Loucy (cell line): ENCODE results near the gene ANXA3.

Source experiments
- EZH2phosphoT487 ChIP-seq: fragments of 200-600 bp; IDR thresholded peaks from 2 replicates; pipeline ENCODE4 v1.6.1; 2018; ENCODE audit warnings: antibody characterized with exemption, mild to moderate bottlenecking, moderate library complexity, borderline replicate concordance
- TF ChIP-seq, protein P1 (sequence below): fragments of 200-600 bp; sonication (generic); conservative IDR thresholded peaks from 2 replicates; pipeline ENCODE4 v1.5.1; 2014; ENCODE audit warnings: mild to moderate bottlenecking, antibody characterized with exemption, low read length

DNA sequence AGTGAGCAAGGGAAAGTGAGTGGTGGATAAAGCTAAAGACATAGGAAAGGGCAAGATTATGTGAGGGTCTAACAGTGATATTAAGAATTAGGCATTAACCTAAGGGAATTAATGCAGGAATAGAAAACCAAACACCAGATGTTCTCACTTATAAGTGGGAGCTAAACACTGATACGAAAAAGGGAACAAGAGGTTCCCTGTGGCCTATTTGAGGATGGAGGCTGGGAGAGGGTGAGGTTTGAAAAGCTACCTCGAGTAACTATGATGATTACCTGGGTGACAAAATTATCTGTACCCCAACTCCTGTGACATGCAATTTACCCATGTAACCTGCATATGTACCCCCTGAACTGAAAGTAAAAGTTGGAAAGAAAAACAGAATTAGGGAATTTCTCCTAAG lies 79.0 kb downstream of the ANXA3 start:
- TF ChIP-seq, protein P1, sequence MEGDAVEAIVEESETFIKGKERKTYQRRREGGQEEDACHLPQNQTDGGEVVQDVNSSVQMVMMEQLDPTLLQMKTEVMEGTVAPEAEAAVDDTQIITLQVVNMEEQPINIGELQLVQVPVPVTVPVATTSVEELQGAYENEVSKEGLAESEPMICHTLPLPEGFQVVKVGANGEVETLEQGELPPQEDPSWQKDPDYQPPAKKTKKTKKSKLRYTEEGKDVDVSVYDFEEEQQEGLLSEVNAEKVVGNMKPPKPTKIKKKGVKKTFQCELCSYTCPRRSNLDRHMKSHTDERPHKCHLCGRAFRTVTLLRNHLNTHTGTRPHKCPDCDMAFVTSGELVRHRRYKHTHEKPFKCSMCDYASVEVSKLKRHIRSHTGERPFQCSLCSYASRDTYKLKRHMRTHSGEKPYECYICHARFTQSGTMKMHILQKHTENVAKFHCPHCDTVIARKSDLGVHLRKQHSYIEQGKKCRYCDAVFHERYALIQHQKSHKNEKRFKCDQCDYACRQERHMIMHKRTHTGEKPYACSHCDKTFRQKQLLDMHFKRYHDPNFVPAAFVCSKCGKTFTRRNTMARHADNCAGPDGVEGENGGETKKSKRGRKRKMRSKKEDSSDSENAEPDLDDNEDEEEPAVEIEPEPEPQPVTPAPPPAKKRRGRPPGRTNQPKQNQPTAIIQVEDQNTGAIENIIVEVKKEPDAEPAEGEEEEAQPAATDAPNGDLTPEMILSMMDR: no peak
- no peak for TF ChIP-seq EZH2phosphoT487
